ENCODE data around the gene LDB2.
"Not testable (repeated sequence)": the region's sequence is repeated elsewhere in the genome, so short reads cannot be mapped to it uniquely, and the experiment has no call there.

DNA sequence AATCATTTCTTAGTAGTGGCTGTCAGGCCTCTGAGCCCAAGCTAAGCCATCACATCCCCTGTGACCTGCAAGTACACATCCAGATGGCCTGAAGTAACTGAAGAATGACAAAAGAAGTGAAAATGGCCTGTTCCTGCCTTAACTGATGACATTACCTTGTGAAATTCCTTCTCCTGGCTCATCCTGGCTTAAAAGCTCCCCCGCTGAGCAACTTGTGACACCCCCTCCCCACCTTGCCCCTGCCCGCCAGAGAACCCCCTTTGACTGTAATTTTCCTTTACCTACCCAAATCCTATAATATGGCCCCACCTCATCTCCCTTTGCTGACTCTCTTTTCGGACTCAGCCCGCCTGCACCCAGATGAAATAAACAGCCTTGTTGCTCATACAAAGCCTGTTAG is 20.3 kb upstream of the LDB2 start:
- not testable (repeated sequence) for TF ChIP-seq CTCF (IDR thresholded peaks at IDR 0.05); EZH2 (IDR thresholded peaks at IDR 0.05; ENCODE audit: borderline replicate concordance, insufficient read depth, low read depth, low read length, poor library complexity, severe bottlenecking)
